HepG2 (cell line): ENCODE results near the gene INO80B. TPM values are rescaled to one million over a fixed set of nuclear protein-coding genes. Genes with fewer than 3 reads are reported as not detected.

Experiments used
- ARNT ChIP-seq: fragments of 450-650 bp; IDR thresholded peaks from 2 replicates; pipeline ENCODE4 v1.6.1; 2017
- ATF7 ChIP-seq, 2 experiments: fragments of 450-650 bp in 1 of 2; sonication (generic) in 1 of 2; formaldehyde crosslinking in 1 of 2; IDR thresholded peaks; 2 replicates each; pipeline versions ENCODE4 v1.4.0 to v1.6.1; 2016 to 2020; ENCODE audit warnings: antibody characterized with exemption in 1 of 2, mild to moderate bottlenecking in 1 of 2, missing genetic modification reagents in 1 of 2
- ELF1 ChIP-seq: sonication (generic); formaldehyde crosslinking; IDR thresholded peaks from 2 replicates; pipeline ENCODE4 v1.4.0; 2020; ENCODE audit warnings: missing genetic modification reagents
- IKZF1 ChIP-seq: fragments of 450-650 bp; IDR thresholded peaks from 2 replicates; pipeline ENCODE4 v1.7.1; 2016
- KLF9 ChIP-seq: IDR thresholded peaks from 2 replicates; pipeline ENCODE4 v1.6.1; 2016; ENCODE audit warnings: low read depth
- REL ChIP-seq: sonication (generic); formaldehyde crosslinking; conservative IDR thresholded peaks from 2 replicates; pipeline ENCODE4 v1.8.0; 2022; ENCODE audit warnings: mild to moderate bottlenecking, missing genetic modification reagents, moderate library complexity
- SMAD1 ChIP-seq: sonication (generic); formaldehyde crosslinking; IDR thresholded peaks from 2 replicates; pipeline ENCODE4 v1.4.0; 2020; ENCODE audit warnings: missing genetic modification reagents, low read depth, mild to moderate bottlenecking, borderline replicate concordance
- SNRNP70 ChIP-seq: fragments of 200-400 bp; formaldehyde crosslinking; IDR thresholded peaks from 2 replicates; pipeline ENCODE4 v1.6.1; 2017; ENCODE audit warnings: mild to moderate bottlenecking, low read depth, low read length, moderate library complexity
- STAG1 ChIP-seq: sonication (generic); formaldehyde crosslinking; IDR thresholded peaks from 2 replicates; pipeline ENCODE4 v1.4.0; 2020; ENCODE audit warnings: missing genetic modification reagents
- TBP ChIP-seq: sonication (generic); formaldehyde crosslinking; IDR thresholded peaks from 2 replicates; pipeline ENCODE4 v1.5.0; 2020; ENCODE audit warnings: missing genetic modification reagents
- TCF7 ChIP-seq: sonication (generic); IDR thresholded peaks from 2 replicates; pipeline ENCODE4 v1.6.1; 2016; ENCODE audit warnings: antibody characterized with exemption, low read depth
- ZFYVE20 ChIP-seq: sonication (generic); formaldehyde crosslinking; IDR thresholded peaks from 2 replicates; pipeline ENCODE4 v1.8.0; 2023; ENCODE audit warnings: low read depth, mild to moderate bottlenecking, moderate library complexity, missing genetic modification reagents, borderline replicate concordance
- ZNF142 ChIP-seq: sonication (generic); formaldehyde crosslinking; IDR thresholded peaks from 2 replicates; pipeline ENCODE4 v1.4.0; 2020; ENCODE audit warnings: missing genetic modification reagents
- ZNF205 ChIP-seq: IDR thresholded peaks from 2 replicates; pipeline ENCODE4 v1.6.1; 2018; ENCODE audit warnings: missing biosample characterization, missing genetic modification reagents
- ZNF383 ChIP-seq: sonication (generic); formaldehyde crosslinking; IDR thresholded peaks from 2 replicates; pipeline ENCODE4 v1.4.0; 2020; ENCODE audit warnings: missing genetic modification reagents, mild to moderate bottlenecking, borderline replicate concordance
- ZNF569 ChIP-seq: sonication (generic); formaldehyde crosslinking; IDR thresholded peaks from 2 replicates; pipeline ENCODE4 v1.5.0; 2020; ENCODE audit warnings: mild to moderate bottlenecking, missing genetic modification reagents, moderate library complexity, borderline replicate concordance
- polyA plus RNA-seq, 8 experiments: library from polyadenylated mRNA; depleted of rRNA in 3 of 8; stranded (reverse) in 7 of 8; unstranded in 1 of 8; fragments of >200 nt; fragmentation: Illumina TruSeq in 4 of 8; extraction: Trizol in 4 of 8; gene quantifications; 2 replicates each; pipeline versions ENCODE4 v1.2.1 to v1.2.3, GENCODE V29; 2011 to 2016; ENCODE audit warnings: low read depth in 4 of 8, missing spikeins in 1 of 8, mixed read lengths in 1 of 8; ENCODE audit not compliant: insufficient read depth in 1 of 8
- total RNA-seq, 5 experiments: library from RNA; depleted of rRNA; stranded (reverse); fragments of >200 nt; fragmentation: Illumina TruSeq; extraction: Trizol; gene quantifications; 2 replicates each; pipeline ENCODE4 v1.2.3, GENCODE V29; 2016; ENCODE audit warnings: low read depth in 1 of 5
- TF ChIP-seq, protein P1 (sequence below): sonication (generic); formaldehyde crosslinking; IDR thresholded peaks from 2 replicates; pipeline ENCODE4 v1.4.0; 2020; ENCODE audit warnings: missing genetic modification reagents, low read depth, mild to moderate bottlenecking, borderline replicate concordance
- TF ChIP-seq, protein P2 (sequence below): sonication (generic); formaldehyde crosslinking; IDR thresholded peaks from 2 replicates; pipeline ENCODE4 v1.8.0; 2022; ENCODE audit warnings: mild to moderate bottlenecking, missing genetic modification reagents
- TF ChIP-seq, protein P3 (sequence below): sonication (generic); formaldehyde crosslinking; IDR thresholded peaks from 2 replicates; pipeline ENCODE4 v1.4.0; 2020; ENCODE audit warnings: missing genetic modification reagents; ENCODE audit errors: not compliant biosample characterization

INO80B gene
- total and polyA plus RNA-seq, 2 of the 13 experiments (the other 11 are each of a cell fraction or from before 2014, with no cell fraction given) = 6.2 to 14.5 TPM

DNA sequence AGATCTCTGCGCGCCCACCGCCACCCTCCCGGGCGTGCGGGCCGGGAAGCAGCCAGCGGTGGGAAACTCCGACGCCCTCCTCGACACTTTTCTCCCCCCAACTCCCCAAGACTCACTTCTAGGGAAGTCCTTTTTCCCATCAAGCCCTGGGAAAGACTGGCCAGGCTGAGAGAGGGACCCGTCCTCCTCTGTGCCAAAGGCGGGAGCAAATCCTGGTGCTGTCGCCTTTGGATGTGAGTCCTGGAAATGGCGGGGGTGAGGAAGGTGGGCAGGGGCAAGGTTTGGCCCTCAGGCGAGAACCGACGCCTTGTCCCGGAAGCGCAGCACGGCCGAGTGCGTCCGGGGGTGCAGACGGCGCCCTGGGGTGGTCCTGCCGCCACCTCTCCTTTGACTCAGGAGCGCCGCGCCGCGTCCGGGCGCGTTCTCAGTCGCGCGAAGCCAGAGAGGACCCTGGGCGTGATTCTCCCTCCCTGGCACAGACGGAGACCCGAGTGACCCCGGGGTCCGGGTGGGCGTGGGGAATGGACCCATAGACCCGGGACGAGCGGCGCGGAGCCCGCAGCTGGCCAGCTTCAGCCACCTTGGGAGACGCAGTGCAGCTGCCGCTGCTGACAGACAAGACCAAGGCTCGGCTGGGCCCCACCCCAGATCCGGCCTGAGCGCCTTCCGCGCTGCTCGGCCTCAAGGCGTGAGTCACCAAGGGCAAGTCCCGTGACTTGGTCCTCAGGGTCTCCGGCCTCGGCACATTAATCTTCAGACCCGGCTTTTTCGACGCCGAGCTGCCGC lies 48.0 kb downstream of the INO80B start (continued):
- peak; percentile 86 for TF ChIP-seq ELF1 (CRISPR knock-in tag)
- TF ChIP-seq ATF7 (IDR thresholded peaks at IDR 0.05) = no peak
- 0 out of 2 replicates have a peak, but pooled peaks have one; percentile 16 for TF ChIP-seq ATF7 (CRISPR knock-in tag; IDR thresholded peaks at IDR 0.05)
- TF ChIP-seq IKZF1 = no peak
- no peak for TF ChIP-seq ARNT
- peak; percentile 77 for TF ChIP-seq STAG1
- TF ChIP-seq, protein P1, sequence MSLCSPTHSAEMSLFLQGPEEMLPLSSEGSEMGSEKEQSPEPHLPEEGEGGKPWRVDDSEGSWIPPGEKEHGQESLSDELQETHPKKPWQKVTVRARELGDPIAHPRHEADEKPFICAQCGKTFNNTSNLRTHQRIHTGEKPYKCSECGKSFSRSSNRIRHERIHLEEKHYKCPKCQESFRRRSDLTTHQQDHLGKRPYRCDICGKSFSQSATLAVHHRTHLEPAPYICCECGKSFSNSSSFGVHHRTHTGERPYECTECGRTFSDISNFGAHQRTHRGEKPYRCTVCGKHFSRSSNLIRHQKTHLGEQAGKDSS (CRISPR knock-in tag) = peak; percentile 76; the same call in 1 of the 2 replicates
- TF ChIP-seq ZNF383 (CRISPR knock-in tag) = 0 out of 2 replicates have a peak, but pooled peaks have one; percentile 18
- TF ChIP-seq SMAD1 (CRISPR knock-in tag) = no peak
- no peak; the same call in 1 of the 2 replicates for TF ChIP-seq ZNF142
- no peak for TF ChIP-seq ZNF569 (CRISPR knock-in tag)
- TF ChIP-seq, protein P2, sequence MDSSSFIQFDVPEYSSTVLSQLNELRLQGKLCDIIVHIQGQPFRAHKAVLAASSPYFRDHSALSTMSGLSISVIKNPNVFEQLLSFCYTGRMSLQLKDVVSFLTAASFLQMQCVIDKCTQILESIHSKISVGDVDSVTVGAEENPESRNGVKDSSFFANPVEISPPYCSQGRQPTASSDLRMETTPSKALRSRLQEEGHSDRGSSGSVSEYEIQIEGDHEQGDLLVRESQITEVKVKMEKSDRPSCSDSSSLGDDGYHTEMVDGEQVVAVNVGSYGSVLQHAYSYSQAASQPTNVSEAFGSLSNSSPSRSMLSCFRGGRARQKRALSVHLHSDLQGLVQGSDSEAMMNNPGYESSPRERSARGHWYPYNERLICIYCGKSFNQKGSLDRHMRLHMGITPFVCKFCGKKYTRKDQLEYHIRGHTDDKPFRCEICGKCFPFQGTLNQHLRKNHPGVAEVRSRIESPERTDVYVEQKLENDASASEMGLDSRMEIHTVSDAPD (CRISPR knock-in tag) = peak; percentile 45; the same call in 1 of the 2 replicates
- no peak for TF ChIP-seq TCF7
- TF ChIP-seq TBP (CRISPR knock-in tag) = no peak
- no peak for TF ChIP-seq SNRNP70
- TF ChIP-seq REL (CRISPR knock-in tag) = no peak
- 0 out of 2 replicates have a peak, but pooled peaks have one; percentile 49 for TF ChIP-seq KLF9 (CRISPR knock-in tag)
- TF ChIP-seq ZNF205 = no peak; the same call in 1 of the 2 replicates
- TF ChIP-seq, protein P3, sequence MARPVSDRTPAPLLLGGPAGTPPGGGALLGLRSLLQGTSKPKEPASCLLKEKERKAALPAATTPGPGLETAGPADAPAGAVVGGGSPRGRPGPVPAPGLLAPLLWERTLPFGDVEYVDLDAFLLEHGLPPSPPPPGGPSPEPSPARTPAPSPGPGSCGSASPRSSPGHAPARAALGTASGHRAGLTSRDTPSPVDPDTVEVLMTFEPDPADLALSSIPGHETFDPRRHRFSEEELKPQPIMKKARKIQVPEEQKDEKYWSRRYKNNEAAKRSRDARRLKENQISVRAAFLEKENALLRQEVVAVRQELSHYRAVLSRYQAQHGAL (CRISPR knock-in tag) = peak; percentile 25
- no peak for TF ChIP-seq ZFYVE20
